Measurements from ENCODE around the gene HTR2A.

Gene HTR2A

DNA sequence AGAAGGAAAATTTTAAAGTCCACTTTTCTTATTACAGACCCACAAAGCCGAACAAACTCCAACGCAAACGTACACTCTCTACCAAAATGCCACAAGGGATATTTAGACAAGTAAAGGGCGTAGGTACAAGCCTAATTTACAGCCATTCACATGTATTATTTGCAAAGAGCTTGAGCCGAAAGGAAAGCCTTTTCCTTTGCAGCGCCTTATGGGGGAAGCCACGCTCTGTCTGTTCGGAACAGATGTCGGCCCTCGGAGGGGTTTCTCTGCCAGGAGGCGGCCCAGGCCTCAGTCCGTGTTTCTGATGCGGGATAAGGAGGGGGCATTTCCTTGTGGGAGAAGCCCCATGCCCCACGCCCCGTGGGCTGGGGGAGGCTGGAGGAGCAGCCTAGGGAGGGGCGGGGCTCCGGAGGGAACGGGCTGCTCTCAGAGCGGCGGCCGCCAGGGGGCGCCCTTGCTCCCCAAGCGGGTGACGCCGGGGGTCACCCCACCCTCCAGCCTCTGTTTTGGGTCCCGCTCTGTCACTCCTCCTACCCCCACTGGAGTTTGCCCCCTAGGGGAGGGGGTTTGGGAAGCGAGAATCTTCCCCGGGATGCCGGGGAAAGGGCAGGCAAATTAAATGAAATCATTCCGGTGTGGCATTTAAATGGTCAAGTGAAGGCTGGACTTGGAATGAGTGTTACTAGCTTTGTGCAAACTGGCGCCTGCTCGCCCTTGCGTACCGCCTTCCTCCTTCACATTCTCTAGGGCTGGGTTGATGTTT, 2.9 kb downstream of the HTR2A start:
- TF ChIP-seq, protein P1, sequence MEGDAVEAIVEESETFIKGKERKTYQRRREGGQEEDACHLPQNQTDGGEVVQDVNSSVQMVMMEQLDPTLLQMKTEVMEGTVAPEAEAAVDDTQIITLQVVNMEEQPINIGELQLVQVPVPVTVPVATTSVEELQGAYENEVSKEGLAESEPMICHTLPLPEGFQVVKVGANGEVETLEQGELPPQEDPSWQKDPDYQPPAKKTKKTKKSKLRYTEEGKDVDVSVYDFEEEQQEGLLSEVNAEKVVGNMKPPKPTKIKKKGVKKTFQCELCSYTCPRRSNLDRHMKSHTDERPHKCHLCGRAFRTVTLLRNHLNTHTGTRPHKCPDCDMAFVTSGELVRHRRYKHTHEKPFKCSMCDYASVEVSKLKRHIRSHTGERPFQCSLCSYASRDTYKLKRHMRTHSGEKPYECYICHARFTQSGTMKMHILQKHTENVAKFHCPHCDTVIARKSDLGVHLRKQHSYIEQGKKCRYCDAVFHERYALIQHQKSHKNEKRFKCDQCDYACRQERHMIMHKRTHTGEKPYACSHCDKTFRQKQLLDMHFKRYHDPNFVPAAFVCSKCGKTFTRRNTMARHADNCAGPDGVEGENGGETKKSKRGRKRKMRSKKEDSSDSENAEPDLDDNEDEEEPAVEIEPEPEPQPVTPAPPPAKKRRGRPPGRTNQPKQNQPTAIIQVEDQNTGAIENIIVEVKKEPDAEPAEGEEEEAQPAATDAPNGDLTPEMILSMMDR (IDR thresholded peaks at IDR 0.05) = peak; percentile 91 to 100
- Histone ChIP-seq H3K36me3 (peaks cover 0 to 11% (median 0%) of the 10 kb centered on the region in 3 donors), H3K27me3 (no peaks in the 10 kb centered on the region), H3K27ac (peak overlapping the region; percentile 79 to 83), H3K4me3 (peak overlapping the region; percentile 57 to 76), H3K4me1 (peaks cover 0 to 25% (median 13%) of the 10 kb centered on the region in 4 donors), H3K9me3 (no peaks in the 10 kb centered on the region)
- peak; percentile 58 to 85 for DNase-seq
- intact Hi-C loops (cut with DNase I; ENCODE audit: low total_unique reads) = loop anchor here (2.0 to 10.0 kb wide), 5 partner anchors 81 to 881 kb away; no protein-coding TSS in a partner anchor

DNA sequence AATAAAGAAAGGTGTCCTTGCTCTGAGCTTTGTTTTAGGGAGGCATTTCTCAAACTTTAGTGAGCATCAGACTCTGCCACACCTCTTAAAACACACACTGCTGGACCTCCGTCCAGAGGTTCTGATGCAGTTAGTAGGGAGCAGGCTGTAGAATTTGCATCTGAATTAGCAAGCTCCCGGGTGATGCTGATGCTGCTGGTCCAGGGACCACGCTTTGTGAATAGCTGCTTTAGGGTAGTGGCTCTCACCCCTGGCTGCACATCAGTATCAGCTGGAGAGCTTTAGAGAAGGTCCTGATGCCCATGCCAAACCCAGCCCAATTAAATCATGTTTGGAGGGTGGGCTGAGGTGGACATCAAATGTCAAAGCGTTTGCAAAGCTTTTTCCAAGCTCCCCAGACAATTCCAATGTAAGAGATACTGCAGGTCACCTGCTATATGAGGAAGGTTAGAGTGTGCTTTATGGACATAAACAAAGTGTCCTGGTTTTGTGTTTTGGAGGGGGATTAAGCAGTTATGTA, 3.6 kb downstream of the HTR2A start:
- H3K27ac ChIP-seq = peak overlapping the region; percentile 79 to 83

DNA sequence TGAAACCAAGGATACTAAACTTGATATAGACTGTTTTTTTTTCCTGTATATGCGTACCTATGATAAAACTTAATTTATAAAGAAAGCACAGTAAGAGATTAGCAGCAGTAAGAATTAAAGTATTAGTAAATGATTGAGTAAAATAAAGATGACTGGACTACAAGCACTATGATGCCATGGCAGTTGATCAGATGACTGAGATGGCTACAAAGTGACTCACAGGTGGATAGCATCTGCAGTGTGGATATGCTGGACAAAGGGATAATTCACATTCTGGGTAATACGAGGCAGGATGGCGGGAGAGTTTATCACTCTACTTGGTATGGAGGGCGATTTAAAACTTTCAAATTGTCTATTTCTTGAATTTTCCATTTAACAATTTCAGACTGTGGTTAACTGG, 11.8 kb downstream of the HTR2A start:
- H3K27me3 ChIP-seq = no peaks in the 10 kb centered on the region
- DNase-seq = no peak

More for the DNA sequence above, 3.6 kb downstream of the HTR2A start:
- TF ChIP-seq, protein P1 (IDR thresholded peaks at IDR 0.05) = no peak
- Histone ChIP-seq H3K9me3 (no peaks in the 10 kb centered on the region), H3K27me3 (no peaks in the 10 kb centered on the region), H3K4me1 (peaks cover 0 to 25% (median 10%) of the 10 kb centered on the region in 4 donors), H3K36me3 (peaks cover 0 to 15% (median 0%) of the 10 kb centered on the region in 3 donors), H3K4me3 (peak overlapping the region; percentile 57 to 76)
- intact Hi-C loops (cut with DNase I; ENCODE audit: low total_unique reads) = loop anchor here (2.0 to 10.0 kb wide), 5 partner anchors 82 to 882 kb away; no protein-coding TSS in a partner anchor
- DNase-seq = no peak

DNA sequence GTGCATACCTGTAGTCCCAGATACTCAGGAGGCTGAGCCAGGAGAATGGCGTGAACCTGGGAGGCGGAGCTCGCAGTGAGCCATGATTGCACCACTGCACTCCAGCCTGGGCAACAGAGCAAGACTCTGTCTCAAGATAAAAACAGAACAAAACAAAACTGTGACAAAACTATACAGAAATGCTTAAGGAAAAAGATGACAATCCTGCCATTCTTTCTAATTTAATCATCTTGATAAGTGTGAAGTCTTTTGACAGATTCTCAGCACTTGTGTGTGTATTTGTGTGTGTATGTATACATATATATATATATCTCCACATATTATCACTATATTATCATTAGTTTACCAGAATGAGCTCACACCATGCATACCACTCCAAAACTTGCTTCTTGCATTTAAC, 12.3 kb downstream of the HTR2A start:
- intact Hi-C loops (cut with DNase I; ENCODE audit: low total_unique reads) = no loop called here
- Histone ChIP-seq H3K36me3 (peaks cover 0 to 28% (median 0%) of the 10 kb centered on the region in 3 donors), H3K4me1 (no peaks in the 10 kb centered on the region), H3K27ac (no peak overlapping the region), H3K27me3 (no peaks in the 10 kb centered on the region), H3K9me3 (no peaks in the 10 kb centered on the region), H3K4me3 (no peak overlapping the region)
- TF ChIP-seq, protein P1 (IDR thresholded peaks at IDR 0.05) = no peak
- DNase-seq = no peak

More for the DNA sequence above, 11.8 kb downstream of the HTR2A start:
- Histone ChIP-seq H3K36me3 (peaks cover 0 to 31% (median 0%) of the 10 kb centered on the region in 3 donors), H3K9me3 (no peaks in the 10 kb centered on the region), H3K27ac (no peak overlapping the region), H3K4me1 (no peaks in the 10 kb centered on the region), H3K4me3 (no peak overlapping the region)
- intact Hi-C loops (cut with DNase I; ENCODE audit: low total_unique reads) = no loop called here
- TF ChIP-seq, protein P1 (IDR thresholded peaks at IDR 0.05) = no peak

DNA sequence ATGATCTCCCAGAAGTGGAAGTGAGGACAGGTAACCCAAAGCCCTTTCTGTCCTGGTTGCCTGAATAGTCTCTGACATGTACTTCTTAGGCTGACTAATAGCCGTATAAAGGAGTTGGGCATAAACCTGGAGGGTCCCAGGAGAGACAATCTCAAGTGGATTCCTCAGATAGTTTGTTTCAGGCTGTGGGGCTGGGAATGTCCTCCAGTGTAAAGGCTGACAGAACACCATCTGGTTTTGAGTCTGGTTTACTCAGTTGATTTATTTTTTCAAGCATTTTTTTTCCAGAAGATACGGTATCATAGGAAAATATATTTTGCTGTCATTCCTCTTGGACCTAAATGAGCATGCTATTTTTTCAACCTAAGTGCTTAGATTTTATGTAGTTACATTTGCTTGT, 15.2 kb downstream of the HTR2A start:
- Histone ChIP-seq H3K27ac (no peak overlapping the region), H3K4me1 (no peaks in the 10 kb centered on the region), H3K36me3 (peaks cover 0 to 17% (median 0%) of the 10 kb centered on the region in 3 donors), H3K9me3 (no peaks in the 10 kb centered on the region), H3K4me3 (no peak overlapping the region), H3K27me3 (no peaks in the 10 kb centered on the region)
- DNase-seq = no peak
- TF ChIP-seq, protein P1 (IDR thresholded peaks at IDR 0.05) = no peak
- intact Hi-C loops (cut with DNase I; ENCODE audit: low total_unique reads) = no loop called here

Data from tibial artery (tissue), 4 donors.